Stimulated activated CD4-positive, alpha-beta T cell treated with anti-CD3 and anti-CD28 coated beads, TNF-alpha, amount 100 ng/mL, for 4 hours (primary cell): ENCODE data around the gene NCAPG2.

Source experiments
- DNase-seq, 3 experiments: peaks; one replicate each; pipeline ENCODE4 v3.0.0-alpha.2; 2020; ENCODE audit warnings: low read depth in 3 of 3

NCAPG2 gene

GRCh38 chr7:158601090-158601489, 103.5 kb downstream of the NCAPG2 start:
- no peak for DNase-seq

GRCh38 chr7:158596745-158597144, 107.9 kb downstream of the NCAPG2 start:
- DNase-seq: no peak

- no peak for DNase-seq
These were observed 108.3 kb downstream of the NCAPG2 start for GRCh38 chr7:158596309-158596708.

GRCh38 chr7:158595068-158595467, 109.5 kb downstream of the NCAPG2 start:
- DNase-seq: no peak

- DNase-seq: no peak
These were observed 112.1 kb downstream of the NCAPG2 start for GRCh38 chr7:158592541-158592940.

GRCh38 chr7:158591944-158592343, 112.7 kb downstream of the NCAPG2 start:
- DNase-seq: no peak

GRCh38 chr7:158590181-158590530, 114.4 kb downstream of the NCAPG2 start:
- no peak for DNase-seq

GRCh38 chr7:158589653-158590052, 115.0 kb downstream of the NCAPG2 start:
- DNase-seq: no peak

GRCh38 chr7:158588878-158589442, 115.6 kb downstream of the NCAPG2 start:
- DNase-seq: no peak

- no peak for DNase-seq
These were observed 116.3 kb downstream of the NCAPG2 start for GRCh38 chr7:158588085-158588877.

- DNase-seq: peak; percentile 9 to 41 (median 28)
These were observed 117.2 kb downstream of the NCAPG2 start, which contains the start of gene PTPRN2 for GRCh38 chr7:158587162-158588084. Gene PTPRN2 (minus strand): TSS chr7:158587823.

GRCh38 chr7:158586499-158587161, 118.0 kb downstream of the NCAPG2 start:
- no peak for DNase-seq

GRCh38 chr7:158585721-158586498, 118.7 kb downstream of the NCAPG2 start:
- DNase-seq: no peak

- DNase-seq: no peak
These were observed 120.2 kb downstream of the NCAPG2 start for GRCh38 chr7:158584407-158584806.

- no peak for DNase-seq
These were observed 120.8 kb downstream of the NCAPG2 start for GRCh38 chr7:158583810-158584209.

- no peak for DNase-seq
These were observed 121.5 kb downstream of the NCAPG2 start for GRCh38 chr7:158583143-158583542.

GRCh38 chr7:158582089-158582456, 122.5 kb downstream of the NCAPG2 start:
- DNase-seq: no peak

- DNase-seq: no peak
These were observed 123.0 kb downstream of the NCAPG2 start for GRCh38 chr7:158581440-158582088.
